K562 (cell line): ENCODE data around the gene BORA. TPM values are rescaled to one million over a fixed set of nuclear protein-coding genes. Genes with fewer than 3 reads are reported as not detected.

Source experiments
- BMI1 ChIP-seq: fragments of 150-350 bp; IDR thresholded peaks from 2 replicates; pipeline ENCODE4 v1.6.1; 2014; ENCODE audit warnings: low read length
- CREM ChIP-seq: IDR thresholded peaks from 2 replicates; pipeline ENCODE4 v1.6.1; 2014; ENCODE audit warnings: antibody characterized with exemption, low read depth
- ETV5 ChIP-seq: sonication (generic); formaldehyde crosslinking; IDR thresholded peaks from 2 replicates; pipeline ENCODE4 v1.4.0; 2020; ENCODE audit warnings: low read depth, mild to moderate bottlenecking, missing genetic modification reagents
- FOXM1 ChIP-seq, 2 experiments: fragments of 450-650 bp in 1 of 2; sonication (generic) in 1 of 2; formaldehyde crosslinking in 1 of 2; IDR thresholded peaks; 2 replicates each; pipeline versions ENCODE4 v1.6.1 to v1.9.0; 2017 to 2022; ENCODE audit warnings: low read depth in 2 of 2, mild to moderate bottlenecking in 2 of 2, missing genetic modification reagents in 1 of 2, moderate library complexity in 1 of 2
- JUNB ChIP-seq: fragments of 450-650 bp; formaldehyde crosslinking; conservative IDR thresholded peaks from 2 replicates; pipeline ENCODE4 v1.4.0; 2020; ENCODE audit warnings: mild to moderate bottlenecking
- KLF13 ChIP-seq: fragments of 450-650 bp; IDR thresholded peaks from 2 replicates; pipeline ENCODE4 v1.6.1; 2016; ENCODE audit warnings: missing genetic modification characterization, low read depth, mild to moderate bottlenecking, missing compliant biosample characterization, moderate library complexity, borderline replicate concordance
- L3MBTL2 ChIP-seq: fragments of 450-650 bp; IDR thresholded peaks from 2 replicates; pipeline ENCODE4 v1.6.1; 2016; ENCODE audit warnings: mild to moderate bottlenecking, moderate library complexity
- NFYB ChIP-seq: IDR thresholded peaks from 2 replicates; pipeline ENCODE4 v1.6.1; 2011; ENCODE audit warnings: mild to moderate bottlenecking, moderate library complexity; ENCODE audit not compliant: insufficient read length; ENCODE audit errors: extremely low read depth
- PHF21A ChIP-seq: fragments of 450-650 bp; IDR thresholded peaks from 2 replicates; pipeline ENCODE4 v1.6.1; 2017; ENCODE audit warnings: low read depth, borderline replicate concordance
- RHOXF2B ChIP-seq: fragments of 250-450 bp; sonication (Bioruptor Pico); conservative IDR thresholded peaks from 2 replicates; pipeline ENCODE4 v1.5.1; 2021
- SRF ChIP-seq, 2 experiments: fragments of 250-450, 450-650 bp in 1 of 2; sonication (Bioruptor Pico) in 1 of 2; sonication (generic) in 1 of 2; formaldehyde crosslinking; IDR thresholded peaks; 2 replicates each; pipeline versions ENCODE4 v1.5.0 to v1.5.1; 2020 to 2022; ENCODE audit warnings: mild to moderate bottlenecking in 1 of 2, missing genetic modification reagents in 1 of 2
- ZNF140 ChIP-seq: fragments of 250-450 bp; sonication (Bioruptor Pico); IDR thresholded peaks from 2 replicates; pipeline ENCODE4 v1.8.0; 2021; ENCODE audit warnings: moderate library complexity, mild to moderate bottlenecking, inconsistent platforms
- ZNF165 ChIP-seq: fragments of 250-450 bp; sonication (Bioruptor Pico); IDR thresholded peaks from 2 replicates; pipeline ENCODE4 v1.4.0; 2020; ENCODE audit warnings: borderline replicate concordance
- ZNF41 ChIP-seq: fragments of 250-450 bp; sonication (Bioruptor Pico); conservative IDR thresholded peaks from 2 replicates; pipeline ENCODE4 v1.4.0; 2020; ENCODE audit warnings: mild to moderate bottlenecking
- ZNF699 ChIP-seq: fragments of 250-450 bp; sonication (Bioruptor Pico); IDR thresholded peaks from 2 replicates; pipeline ENCODE4 v1.8.0; 2021; ENCODE audit warnings: mild to moderate bottlenecking, moderate library complexity; ENCODE audit not compliant: insufficient replicate concordance
- ZNF79 ChIP-seq: fragments of 250-450 bp; sonication (Bioruptor Pico); IDR thresholded peaks from 2 replicates; pipeline ENCODE4 v1.4.0; 2020; ENCODE audit warnings: low read depth, mild to moderate bottlenecking, moderate library complexity
- polyA plus RNA-seq, 8 experiments: library from polyadenylated mRNA; depleted of rRNA in 4 of 8; stranded (reverse) in 5 of 8; unstranded in 3 of 8; fragments of >200 nt; fragmentation: Nextera tagmentation in 2 of 8; fragmentation: Illumina TruSeq in 1 of 8; extraction: Ambion mirVana in 2 of 8; extraction: Trizol in 1 of 8; gene quantifications; 2 replicates each; pipeline versions ENCODE4 v1.2.1 to v1.2.3, GENCODE V29; 2011 to 2014; ENCODE audit warnings: inconsistent platforms in 1 of 8, missing spikeins in 1 of 8
- total RNA-seq, 7 experiments: library from RNA; depleted of rRNA in 6 of 7; stranded (reverse); fragments of >200 nt in 6 of 7; fragmentation: Illumina TruSeq in 2 of 7; extraction: Trizol in 2 of 7; gene quantifications; 2 replicates each; pipeline versions ENCODE4 v1.2.1 to v1.2.3, GENCODE V29; 2011 to 2021; ENCODE audit warnings: low replicate concordance in 1 of 7
- TF ChIP-seq, protein P1 (sequence below), 2 experiments: fragments of 150-350 bp in 1 of 2; IDR thresholded peaks; 2 replicates each; pipeline ENCODE4 v1.6.1; 2012 to 2016; ENCODE audit warnings: low read depth in 2 of 2, low read length in 2 of 2, mild to moderate bottlenecking in 1 of 2, moderate library complexity in 1 of 2
- TF ChIP-seq, protein P2 (sequence below): sonication (generic); formaldehyde crosslinking; IDR thresholded peaks from 2 replicates; pipeline ENCODE4 v1.8.0; 2023; ENCODE audit warnings: mild to moderate bottlenecking, missing genetic modification reagents
- TF ChIP-seq, protein P3 (sequence below): fragments of 450-650 bp; IDR thresholded peaks from 2 replicates; pipeline ENCODE4 v1.6.1; 2016; ENCODE audit warnings: borderline replicate concordance

Gene BORA
- total and polyA plus RNA-seq, 9 of the 15 experiments (the other 6 are each of a cell fraction or from before 2014, with no cell fraction given), result 12.4 to 21.5 (median 18.2) TPM

DNA sequence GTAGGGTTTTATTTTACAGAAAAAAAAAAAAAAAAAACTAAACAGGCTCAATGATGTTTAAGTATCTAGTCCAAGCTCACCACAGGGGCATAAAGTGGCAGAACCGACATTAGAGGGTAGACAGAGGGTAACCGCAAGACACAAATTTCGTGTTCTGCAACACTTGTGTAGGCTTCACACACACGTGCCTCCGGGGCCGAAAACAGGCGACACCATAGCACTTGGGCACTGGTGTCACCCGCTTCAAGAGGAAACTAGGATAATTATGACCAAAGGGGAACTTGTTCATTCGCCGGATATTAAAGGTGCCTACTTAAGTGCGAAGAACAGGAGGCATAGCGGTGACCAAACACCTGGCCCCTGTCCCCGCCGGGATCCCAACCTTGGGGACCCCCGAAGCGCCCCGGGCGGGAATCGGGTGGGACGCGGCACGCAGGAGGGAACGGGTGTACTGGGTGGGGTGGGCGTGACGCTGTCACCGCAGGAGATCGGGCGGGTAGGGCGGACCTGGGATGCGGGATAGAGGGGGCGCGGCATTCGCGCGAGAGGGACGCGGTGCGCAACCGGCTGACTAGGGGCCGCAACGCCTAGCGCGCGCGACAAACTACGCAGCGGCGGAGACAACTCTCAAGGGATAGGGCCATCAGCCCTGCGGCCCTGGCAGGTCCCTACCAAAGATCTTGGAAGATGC, 852 bp upstream of the BORA start (continued):
- TF ChIP-seq RHOXF2B (CRISPR knock-in tag), result no peak
- TF ChIP-seq ZNF165 (CRISPR knock-in tag), result no peak
- TF ChIP-seq, protein P1, sequence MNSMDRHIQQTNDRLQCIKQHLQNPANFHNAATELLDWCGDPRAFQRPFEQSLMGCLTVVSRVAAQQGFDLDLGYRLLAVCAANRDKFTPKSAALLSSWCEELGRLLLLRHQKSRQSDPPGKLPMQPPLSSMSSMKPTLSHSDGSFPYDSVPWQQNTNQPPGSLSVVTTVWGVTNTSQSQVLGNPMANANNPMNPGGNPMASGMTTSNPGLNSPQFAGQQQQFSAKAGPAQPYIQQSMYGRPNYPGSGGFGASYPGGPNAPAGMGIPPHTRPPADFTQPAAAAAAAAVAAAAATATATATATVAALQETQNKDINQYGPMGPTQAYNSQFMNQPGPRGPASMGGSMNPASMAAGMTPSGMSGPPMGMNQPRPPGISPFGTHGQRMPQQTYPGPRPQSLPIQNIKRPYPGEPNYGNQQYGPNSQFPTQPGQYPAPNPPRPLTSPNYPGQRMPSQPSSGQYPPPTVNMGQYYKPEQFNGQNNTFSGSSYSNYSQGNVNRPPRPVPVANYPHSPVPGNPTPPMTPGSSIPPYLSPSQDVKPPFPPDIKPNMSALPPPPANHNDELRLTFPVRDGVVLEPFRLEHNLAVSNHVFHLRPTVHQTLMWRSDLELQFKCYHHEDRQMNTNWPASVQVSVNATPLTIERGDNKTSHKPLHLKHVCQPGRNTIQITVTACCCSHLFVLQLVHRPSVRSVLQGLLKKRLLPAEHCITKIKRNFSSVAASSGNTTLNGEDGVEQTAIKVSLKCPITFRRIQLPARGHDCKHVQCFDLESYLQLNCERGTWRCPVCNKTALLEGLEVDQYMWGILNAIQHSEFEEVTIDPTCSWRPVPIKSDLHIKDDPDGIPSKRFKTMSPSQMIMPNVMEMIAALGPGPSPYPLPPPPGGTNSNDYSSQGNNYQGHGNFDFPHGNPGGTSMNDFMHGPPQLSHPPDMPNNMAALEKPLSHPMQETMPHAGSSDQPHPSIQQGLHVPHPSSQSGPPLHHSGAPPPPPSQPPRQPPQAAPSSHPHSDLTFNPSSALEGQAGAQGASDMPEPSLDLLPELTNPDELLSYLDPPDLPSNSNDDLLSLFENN (IDR thresholded peaks at IDR 0.05; ENCODE audit: low read depth in 2 of 2, low read length in 2 of 2), result no peak
- no peak for TF ChIP-seq ZNF41
- TF ChIP-seq L3MBTL2, result peak; percentile 44
- TF ChIP-seq BMI1, result no peak
- no peak for TF ChIP-seq ZNF79 (CRISPR knock-in tag)
- TF ChIP-seq ETV5 (CRISPR knock-in tag), result 0 out of 2 replicates have a peak, but pooled peaks have one; percentile 22
- no peak for TF ChIP-seq ZNF699
- no peak for TF ChIP-seq NFYB
- no peak for TF ChIP-seq ZNF140 (CRISPR knock-in tag)
- no peak for TF ChIP-seq FOXM1 (IDR thresholded peaks at IDR 0.05; ENCODE audit: low read depth)
- TF ChIP-seq FOXM1 (CRISPR knock-in tag; IDR thresholded peaks at IDR 0.05; ENCODE audit: low read depth), result no peak
- TF ChIP-seq, protein P2, sequence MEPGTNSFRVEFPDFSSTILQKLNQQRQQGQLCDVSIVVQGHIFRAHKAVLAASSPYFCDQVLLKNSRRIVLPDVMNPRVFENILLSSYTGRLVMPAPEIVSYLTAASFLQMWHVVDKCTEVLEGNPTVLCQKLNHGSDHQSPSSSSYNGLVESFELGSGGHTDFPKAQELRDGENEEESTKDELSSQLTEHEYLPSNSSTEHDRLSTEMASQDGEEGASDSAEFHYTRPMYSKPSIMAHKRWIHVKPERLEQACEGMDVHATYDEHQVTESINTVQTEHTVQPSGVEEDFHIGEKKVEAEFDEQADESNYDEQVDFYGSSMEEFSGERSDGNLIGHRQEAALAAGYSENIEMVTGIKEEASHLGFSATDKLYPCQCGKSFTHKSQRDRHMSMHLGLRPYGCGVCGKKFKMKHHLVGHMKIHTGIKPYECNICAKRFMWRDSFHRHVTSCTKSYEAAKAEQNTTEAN, result no peak
- no peak for TF ChIP-seq SRF (CRISPR knock-in tag; IDR thresholded peaks at IDR 0.05)
- no peak for TF ChIP-seq PHF21A
- no peak for TF ChIP-seq JUNB (CRISPR knock-in tag)
- TF ChIP-seq KLF13 (tag), result peak; percentile 40; the same call in 1 of the 2 replicates
- TF ChIP-seq, protein P3, sequence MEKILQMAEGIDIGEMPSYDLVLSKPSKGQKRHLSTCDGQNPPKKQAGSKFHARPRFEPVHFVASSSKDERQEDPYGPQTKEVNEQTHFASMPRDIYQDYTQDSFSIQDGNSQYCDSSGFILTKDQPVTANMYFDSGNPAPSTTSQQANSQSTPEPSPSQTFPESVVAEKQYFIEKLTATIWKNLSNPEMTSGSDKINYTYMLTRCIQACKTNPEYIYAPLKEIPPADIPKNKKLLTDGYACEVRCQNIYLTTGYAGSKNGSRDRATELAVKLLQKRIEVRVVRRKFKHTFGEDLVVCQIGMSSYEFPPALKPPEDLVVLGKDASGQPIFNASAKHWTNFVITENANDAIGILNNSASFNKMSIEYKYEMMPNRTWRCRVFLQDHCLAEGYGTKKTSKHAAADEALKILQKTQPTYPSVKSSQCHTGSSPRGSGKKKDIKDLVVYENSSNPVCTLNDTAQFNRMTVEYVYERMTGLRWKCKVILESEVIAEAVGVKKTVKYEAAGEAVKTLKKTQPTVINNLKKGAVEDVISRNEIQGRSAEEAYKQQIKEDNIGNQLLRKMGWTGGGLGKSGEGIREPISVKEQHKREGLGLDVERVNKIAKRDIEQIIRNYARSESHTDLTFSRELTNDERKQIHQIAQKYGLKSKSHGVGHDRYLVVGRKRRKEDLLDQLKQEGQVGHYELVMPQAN, result 0 out of 2 replicates have a peak, but pooled peaks have one; percentile 52
- TF ChIP-seq CREM, result 0 out of 2 replicates have a peak, but pooled peaks have one; percentile 6
